GM21515 (cell line): ENCODE measurements around the gene PLOD2.

Experiments
- ATAC-seq: cut with Tn5 transposase; IDR thresholded peaks from one replicate; pipeline ENCODE4 v1.9.1; 2021; ENCODE audit not compliant: unreplicated experiment

PLOD2 gene

GRCh38 chr3:146101538-146101937 lies 59.4 kb downstream of the PLOD2 start:
- no peak for ATAC-seq

GRCh38 chr3:146100825-146101444 lies 60.0 kb downstream of the PLOD2 start:
- ATAC-seq, result no peak

DNA sequence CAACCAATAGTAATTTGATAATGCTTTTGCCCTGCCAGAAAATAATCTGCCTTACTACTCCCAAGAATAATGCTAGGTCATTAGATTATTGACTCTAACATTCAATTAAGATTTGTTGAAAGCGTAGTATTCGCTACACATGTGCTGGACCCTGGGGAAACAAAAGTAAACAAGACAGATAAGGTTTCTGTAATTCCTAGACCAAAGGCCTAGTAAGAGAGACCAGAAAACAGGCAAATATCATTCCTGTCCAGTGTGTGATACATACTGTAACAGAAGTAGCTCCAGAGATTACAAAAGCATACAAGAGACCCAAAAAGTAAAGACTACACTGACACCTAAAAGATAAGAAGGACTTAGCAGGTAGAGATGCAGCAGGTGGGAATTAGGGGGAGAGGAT lies 60.8 kb downstream of the PLOD2 start:
- ATAC-seq, result no peak

GRCh38 chr3:146099316-146099715 lies 61.7 kb downstream of the PLOD2 start:
- no peak for ATAC-seq

DNA sequence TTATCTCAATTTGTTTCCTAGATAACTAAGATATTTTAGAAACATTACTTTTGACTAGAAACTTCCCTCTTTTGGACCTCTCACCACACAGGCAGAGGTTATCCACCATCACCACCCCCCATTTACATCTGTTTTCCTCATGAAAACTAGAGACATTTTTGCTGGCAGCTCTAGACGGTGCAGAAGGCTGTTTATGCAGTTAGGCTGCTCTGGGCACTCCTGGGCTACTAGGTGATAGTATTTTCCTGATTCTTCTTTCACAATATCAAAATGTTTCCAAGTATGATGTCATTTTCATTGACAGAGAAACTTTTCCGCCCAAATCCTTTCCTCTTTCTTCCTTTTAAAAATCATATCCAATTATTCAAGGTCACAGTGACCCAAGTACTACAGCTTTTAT lies 67.1 kb downstream of the PLOD2 start:
- no peak for ATAC-seq

DNA sequence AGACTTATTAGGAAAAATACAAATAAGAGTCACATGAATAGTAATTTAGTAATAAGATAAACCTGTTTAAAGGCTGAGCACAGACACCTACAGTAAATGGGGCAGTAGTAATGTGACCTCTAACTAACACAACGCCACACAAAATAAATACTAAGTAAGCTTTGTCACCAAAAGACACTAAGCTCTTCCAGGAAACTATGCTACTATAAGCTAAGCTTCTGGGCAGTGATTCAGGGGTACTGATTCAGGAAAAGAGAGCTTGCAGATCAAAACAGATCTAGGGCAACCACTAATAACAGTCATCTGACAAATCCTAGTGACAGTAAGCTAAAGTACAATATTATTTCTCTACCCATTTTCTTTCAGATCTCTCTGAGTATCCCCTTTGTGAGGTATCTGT lies 68.8 kb downstream of the PLOD2 start:
- no peak for ATAC-seq

DNA sequence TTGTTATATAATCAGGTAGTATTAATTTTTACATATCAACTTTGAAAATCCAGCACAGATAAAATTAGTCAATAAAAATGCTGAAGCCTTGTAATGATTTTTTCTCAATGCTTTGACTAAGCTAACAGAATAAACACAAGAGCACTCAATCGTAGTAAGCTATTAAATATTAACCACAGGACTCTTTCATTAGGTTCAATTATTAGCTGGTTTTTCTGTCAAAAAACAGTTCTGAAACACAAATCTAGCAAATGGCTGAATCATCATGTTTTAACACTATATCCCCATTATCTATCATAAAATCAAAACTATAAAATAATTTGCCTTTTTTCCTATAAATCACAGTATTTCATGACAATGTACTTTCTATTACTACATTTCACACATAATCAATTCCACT lies 69.6 kb downstream of the PLOD2 start:
- ATAC-seq, result no peak

- no peak for ATAC-seq
Observed at GRCh38 chr3:146090521-146090920, 70.5 kb downstream of the PLOD2 start.

GRCh38 chr3:146088840-146089239 lies 72.1 kb downstream of the PLOD2 start:
- no peak for ATAC-seq

- no peak for ATAC-seq
Observed at GRCh38 chr3:146087116-146087515, 73.9 kb downstream of the PLOD2 start.

- ATAC-seq, result no peak
Observed at GRCh38 chr3:146086211-146086610, 74.8 kb downstream of the PLOD2 start.

GRCh38 chr3:146085678-146086077 lies 75.3 kb downstream of the PLOD2 start:
- no peak for ATAC-seq

DNA sequence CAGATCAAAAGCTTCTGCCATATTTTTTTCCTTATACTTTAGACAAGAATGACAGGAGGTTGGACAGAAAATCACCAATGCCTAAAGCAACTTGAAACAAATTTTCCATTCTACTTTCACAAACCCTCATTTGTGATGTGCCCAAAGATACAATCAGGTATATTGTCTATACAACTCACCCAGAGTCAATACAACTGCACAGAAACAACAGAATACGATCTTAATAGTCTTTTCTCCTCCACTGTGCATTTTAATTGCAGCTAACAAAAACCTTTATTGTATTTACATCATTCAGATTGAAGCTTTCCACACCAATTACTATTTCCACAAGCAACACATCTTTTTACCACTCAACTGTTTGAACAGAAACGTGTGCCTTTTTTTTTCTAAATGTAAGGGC lies 80.4 kb downstream of the PLOD2 start:
- no peak for ATAC-seq

- no peak for ATAC-seq
Observed at GRCh38 chr3:146078031-146078430, 83.0 kb downstream of the PLOD2 start.

- no peak for ATAC-seq
Observed at GRCh38 chr3:146077181-146077580, 83.8 kb downstream of the PLOD2 start.

GRCh38 chr3:146072824-146073223 lies 88.2 kb downstream of the PLOD2 start:
- ATAC-seq, result no peak

DNA sequence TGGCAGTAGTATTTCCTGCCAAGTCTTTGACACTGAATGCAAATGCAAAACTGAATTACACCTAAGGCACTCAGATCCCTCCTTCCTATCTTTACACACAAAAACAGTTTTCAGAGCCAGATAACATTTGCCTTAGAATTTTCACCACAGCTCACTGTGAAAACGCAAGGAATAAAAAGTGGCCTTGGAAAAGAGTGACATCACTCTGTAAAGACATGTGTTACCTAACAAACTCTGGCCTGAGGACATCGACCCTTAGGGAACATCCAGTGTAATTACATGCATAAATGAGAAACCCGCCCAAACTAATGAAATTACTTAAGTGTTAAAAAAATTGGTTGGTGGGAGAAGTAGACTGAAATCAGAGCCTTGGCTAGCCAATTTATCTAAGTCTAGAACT lies 88.9 kb downstream of the PLOD2 start:
- ATAC-seq, result no peak

- ATAC-seq, result no peak
Observed at GRCh38 chr3:146071632-146072031, 89.4 kb downstream of the PLOD2 start.

GRCh38 chr3:146067048-146067447 lies 93.9 kb downstream of the PLOD2 start:
- ATAC-seq, result no peak

GRCh38 chr3:146065573-146066006 lies 95.4 kb downstream of the PLOD2 start:
- ATAC-seq, result no peak

- no peak for ATAC-seq
Observed at GRCh38 chr3:146058241-146058640, 102.7 kb downstream of the PLOD2 start.

GRCh38 chr3:146052791-146053310 lies 108.1 kb downstream of the PLOD2 start:
- ATAC-seq, result no peak
